ENCODE measurements around the gene ZNF678. TPM values are rescaled to one million over a fixed set of nuclear protein-coding genes. Genes with fewer than 3 reads are reported as not detected.
"Not testable (repeated sequence)": the region's sequence is repeated elsewhere in the genome, so short reads cannot be mapped to it uniquely, and the experiment has no call there.

Gene ZNF678
- total RNA-seq, 2 donors from 2014 or later: 7.1 to 10.6 TPM

GRCh38 chr1:227546598-227547309 is 16.6 kb upstream of the ZNF678 start:
- no peak for TF ChIP-seq CTCF (IDR thresholded peaks at IDR 0.05)
- ATAC-seq (ENCODE audit: insufficient number of reproducible peaks, low FRiP score, low read depth) (no peak), DNase-seq (ENCODE audit: low spot score) (no peak)
- H3K4me3 ChIP-seq: no peak overlapping the region
- peaks cover 0 to 9% of the 10 kb centered on the region in 2 donors for H3K4me1 ChIP-seq (ENCODE audit: control insufficient read depth in 1 of 2, low read depth in 2 of 2)
- no peaks in the 10 kb centered on the region for H3K27me3 ChIP-seq (replicated peaks; ENCODE audit: insufficient read depth)
- no peak overlapping the region for H3K27ac ChIP-seq
- peaks cover 6% of the 10 kb centered on the region for H3K9me3 ChIP-seq
- H3K36me3 ChIP-seq: no peaks in the 10 kb centered on the region

DNA sequence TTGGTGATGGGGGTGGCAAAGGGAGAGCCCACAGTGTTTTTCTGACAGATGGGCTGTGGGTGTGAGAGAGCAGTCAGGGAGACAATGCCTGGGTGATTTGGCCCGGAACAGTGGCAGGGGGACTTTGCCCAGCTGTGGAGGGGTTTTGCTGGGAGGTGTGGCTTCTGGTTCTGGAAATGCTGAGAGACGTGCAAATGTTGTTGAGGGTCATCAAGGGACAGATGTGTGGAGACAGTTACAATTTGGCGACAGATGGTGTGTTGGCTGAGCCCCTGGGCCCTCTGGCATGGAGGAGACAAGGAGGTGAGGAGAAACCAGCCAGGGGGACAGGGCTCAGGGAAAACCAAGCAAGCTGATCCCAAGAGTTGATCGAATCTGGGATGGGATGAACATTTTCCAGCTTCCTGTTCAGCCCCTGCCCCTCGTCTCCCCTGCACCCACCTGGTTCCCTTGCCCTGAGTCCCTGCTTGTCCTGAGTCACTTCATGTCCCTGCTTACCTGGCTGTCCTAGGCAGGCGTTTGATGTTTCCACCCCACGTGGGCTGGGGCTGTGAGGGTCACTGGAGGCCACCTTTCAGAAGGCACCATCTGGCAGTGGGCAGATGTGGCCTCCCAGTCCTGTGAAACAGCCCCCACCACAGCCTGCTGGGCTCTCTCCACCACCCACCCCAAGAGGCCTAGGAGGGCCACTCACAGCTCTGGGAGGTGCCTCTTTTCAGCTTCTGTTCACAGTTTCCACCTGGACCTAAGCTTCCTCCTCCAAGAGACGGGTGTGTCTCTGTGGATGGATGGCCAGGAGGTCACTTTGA is 15.8 kb upstream of the ZNF678 start:
- Histone ChIP-seq H3K4me1 (ENCODE audit: control insufficient read depth in 1 of 2, low read depth in 2 of 2) (peaks cover 0 to 7% of the 10 kb centered on the region in 2 donors), H3K27me3 (replicated peaks; ENCODE audit: insufficient read depth) (no peaks in the 10 kb centered on the region), H3K9me3 (peaks cover 7% of the 10 kb centered on the region), H3K4me3 (no peak overlapping the region), H3K27ac (no peak overlapping the region), H3K36me3 (no peaks in the 10 kb centered on the region)
- ATAC-seq (ENCODE audit: insufficient number of reproducible peaks, low FRiP score, low read depth) (no peak), DNase-seq (ENCODE audit: low spot score) (no peak)
- TF ChIP-seq CTCF (IDR thresholded peaks at IDR 0.05): no peak

GRCh38 chr1:227548119-227548397 is 15.3 kb upstream of the ZNF678 start:
- peaks cover 0 to 2% of the 10 kb centered on the region in 2 donors for H3K4me1 ChIP-seq (ENCODE audit: control insufficient read depth in 1 of 2, low read depth in 2 of 2)
- peaks cover 7% of the 10 kb centered on the region for H3K9me3 ChIP-seq
- H3K27ac ChIP-seq: no peak overlapping the region
- TF ChIP-seq CTCF (IDR thresholded peaks at IDR 0.05): no peak
- H3K27me3 ChIP-seq (replicated peaks; ENCODE audit: insufficient read depth): no peaks in the 10 kb centered on the region
- no peak overlapping the region for H3K4me3 ChIP-seq
- no peak for ATAC-seq (ENCODE audit: insufficient number of reproducible peaks, low FRiP score, low read depth)
- no peak for DNase-seq (ENCODE audit: low spot score)
- no peaks in the 10 kb centered on the region for H3K36me3 ChIP-seq

DNA sequence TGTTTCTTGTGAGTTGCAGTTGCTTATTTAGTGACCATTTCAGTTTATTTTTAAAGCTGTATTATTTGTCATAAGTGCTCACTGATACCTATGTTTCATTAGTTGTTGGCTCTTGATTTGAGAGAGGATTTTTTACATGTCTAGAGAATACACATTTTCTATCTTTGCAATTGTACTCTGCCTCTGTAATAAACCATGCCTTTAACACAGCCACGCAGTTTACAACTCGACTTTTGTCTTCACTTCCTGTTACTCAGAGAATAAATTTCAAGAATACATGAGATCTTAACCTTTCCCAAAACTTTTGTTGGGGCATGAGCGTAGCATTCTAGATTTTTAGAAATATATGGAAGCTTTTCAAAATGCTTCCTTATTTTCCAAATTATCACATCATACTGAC is 14.9 kb upstream of the ZNF678 start:
- Histone ChIP-seq H3K27me3 (replicated peaks; ENCODE audit: insufficient read depth) (no peaks in the 10 kb centered on the region), H3K4me3 (no peak overlapping the region), H3K27ac (no peak overlapping the region), H3K9me3 (peaks cover 7% of the 10 kb centered on the region), H3K4me1 (ENCODE audit: control insufficient read depth in 1 of 2, low read depth in 2 of 2) (no peaks in the 10 kb centered on the region), H3K36me3 (no peaks in the 10 kb centered on the region)
- no peak for DNase-seq (ENCODE audit: low spot score)
- no peak for ATAC-seq (ENCODE audit: insufficient number of reproducible peaks, low FRiP score, low read depth)
- TF ChIP-seq CTCF (IDR thresholded peaks at IDR 0.05): no peak

- DNase-seq (ENCODE audit: low spot score): no peak
- H3K27ac ChIP-seq: no peak overlapping the region
These were observed 13.5 kb upstream of the ZNF678 start for GRCh38 chr1:227549892-227550291.

GRCh38 chr1:227551881-227552280 is 11.5 kb upstream of the ZNF678 start:
- H3K4me1 ChIP-seq (ENCODE audit: control insufficient read depth in 1 of 2, low read depth in 2 of 2); DNase-seq (ENCODE audit: low spot score); H3K9me3 ChIP-seq; H3K27ac ChIP-seq; H3K36me3 ChIP-seq; H3K27me3 ChIP-seq (replicated peaks; ENCODE audit: insufficient read depth); H3K4me3 ChIP-seq; ATAC-seq (ENCODE audit: insufficient number of reproducible peaks, low FRiP score, low read depth): not testable (repeated sequence)

More at GRCh38 chr1:227549892-227550291, 13.5 kb upstream of the ZNF678 start:
- no peak for TF ChIP-seq CTCF (IDR thresholded peaks at IDR 0.05)
- no peaks in the 10 kb centered on the region for H3K4me1 ChIP-seq (ENCODE audit: control insufficient read depth in 1 of 2, low read depth in 2 of 2)
- ATAC-seq (ENCODE audit: insufficient number of reproducible peaks, low FRiP score, low read depth): no peak
- peaks cover 7% of the 10 kb centered on the region for H3K9me3 ChIP-seq
- no peaks in the 10 kb centered on the region for H3K27me3 ChIP-seq (replicated peaks; ENCODE audit: insufficient read depth)
- no peak overlapping the region for H3K4me3 ChIP-seq
- H3K36me3 ChIP-seq: no peaks in the 10 kb centered on the region
